ENCODE measurements around the gene APBB1.

The APBB1 gene

DNA sequence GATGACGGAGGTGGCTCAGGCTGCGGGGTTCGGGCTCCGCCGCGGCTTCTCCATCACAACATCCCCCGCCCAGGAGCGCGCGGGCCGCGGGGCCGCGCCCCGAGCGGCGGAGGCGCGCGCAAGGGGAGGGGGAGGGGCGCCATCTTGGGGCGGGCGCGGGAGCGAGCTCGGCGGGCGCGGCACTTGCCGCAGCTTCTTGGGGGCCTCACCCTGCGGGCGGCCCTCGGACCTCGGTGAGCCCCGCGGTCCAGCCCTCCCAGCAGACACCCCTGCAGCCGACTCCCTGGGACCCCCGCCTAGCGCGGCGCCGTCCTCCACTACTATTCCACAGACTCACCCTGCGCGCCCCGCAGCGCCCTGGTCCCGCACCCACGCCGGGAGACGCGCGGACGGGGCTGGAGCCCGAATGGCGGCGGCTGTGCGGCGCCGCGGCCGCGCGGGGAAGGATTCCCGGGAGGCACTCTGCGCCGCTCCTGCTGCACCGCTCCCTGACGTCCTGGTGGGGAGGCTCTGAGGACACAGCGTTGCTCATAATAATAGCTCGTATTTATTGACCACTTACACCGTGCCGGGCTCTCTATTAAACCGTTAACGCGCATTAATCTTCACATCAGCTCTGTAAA lies at the start of gene APBB1:
Gene APBB1, minus strand, starts transcription at position 86 of the 623 bp plus-strand sequence. CDS start 7,747 bp downstream, outside the sequence.
- no peak for DNase-seq (ENCODE audit: extremely low spot score, insufficient read length, low read depth)
- FAIRE-seq = no peak

GRCh38 chr11:6459099-6459450 lies 40.2 kb upstream of the APBB1 start:
- no peak for FAIRE-seq
- DNase-seq (ENCODE audit: extremely low spot score, insufficient read length, low read depth) = no peak

- FAIRE-seq (no peak), DNase-seq (ENCODE audit: extremely low spot score, insufficient read length, low read depth) (no peak)
Measured at GRCh38 chr11:6458352-6459098, 39.6 kb upstream of the APBB1 start.

DNA sequence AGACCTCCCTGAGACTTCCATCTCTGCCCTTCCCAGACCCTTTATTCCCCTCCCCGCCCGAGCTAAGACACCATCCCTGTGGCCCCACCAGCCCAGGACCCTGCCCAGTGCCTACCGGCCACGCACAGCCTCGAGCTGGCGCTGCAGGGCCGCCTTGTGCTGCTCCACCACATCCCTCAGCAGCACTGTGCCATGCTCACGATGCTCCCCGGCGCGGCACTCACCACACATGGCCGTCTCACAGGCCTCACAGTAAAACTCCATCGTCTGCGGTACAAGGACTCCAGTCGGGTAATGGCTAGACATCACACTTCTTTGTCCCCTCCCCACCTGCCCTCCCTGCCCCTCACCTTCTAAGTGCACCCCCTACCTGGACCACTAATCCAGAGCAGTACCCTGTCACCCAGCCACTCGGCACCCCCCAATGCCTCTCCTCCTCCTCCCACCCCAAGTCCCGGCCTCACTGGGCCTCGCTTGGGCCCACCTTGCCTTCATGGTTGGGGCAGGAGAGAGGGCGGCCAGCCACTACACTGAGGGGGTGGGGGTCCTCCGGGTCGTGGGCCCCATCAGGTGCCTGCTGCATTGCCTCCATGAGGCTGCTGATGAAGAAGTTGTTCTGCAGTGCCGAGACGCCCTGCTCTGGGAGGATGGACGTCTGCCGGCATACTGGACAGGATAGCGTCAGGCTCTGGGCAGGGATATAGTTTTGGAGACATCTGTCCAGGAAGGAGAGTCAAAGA lies 38.9 kb upstream of the APBB1 start:
- DNase-seq (ENCODE audit: extremely low spot score, insufficient read length, low read depth) (no peak), FAIRE-seq (no peak)

DNA sequence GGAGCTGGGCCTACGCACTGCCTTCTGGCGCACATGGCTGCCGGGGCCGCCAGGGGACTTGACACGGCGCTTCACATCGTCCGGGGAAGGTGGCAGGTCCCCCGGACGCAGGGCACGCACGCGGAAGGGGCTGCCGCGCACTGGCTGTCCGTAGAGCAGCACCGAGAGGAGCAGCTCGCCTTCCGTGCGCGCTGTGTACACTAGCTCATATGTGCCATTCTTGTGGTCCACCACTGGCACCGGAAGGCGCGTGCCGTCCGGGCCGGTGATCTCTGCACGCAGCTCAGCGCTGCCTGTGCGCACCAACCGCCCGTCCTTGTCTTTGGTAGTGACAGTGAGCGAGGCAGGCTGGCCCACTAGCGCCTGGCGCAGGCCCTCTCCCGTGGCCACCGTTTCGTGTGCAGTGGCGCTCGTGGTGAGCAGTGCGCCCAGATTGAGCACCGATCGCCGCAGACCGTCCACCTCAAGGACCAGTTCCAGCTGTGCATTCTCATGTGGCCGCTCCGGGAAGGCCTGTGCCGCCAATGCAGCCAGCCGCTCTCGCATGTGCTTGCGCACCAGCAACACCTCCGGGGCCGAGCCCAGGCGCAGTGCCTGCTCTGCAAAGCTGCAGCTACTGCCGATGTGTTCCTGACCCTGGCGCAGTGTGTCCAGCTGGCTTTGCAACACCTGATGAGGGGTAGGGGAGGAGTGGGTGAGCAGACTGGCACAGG lies 37.6 kb upstream of the APBB1 start:
- FAIRE-seq (no peak), DNase-seq (ENCODE audit: extremely low spot score, insufficient read length, low read depth) (no peak)

DNA sequence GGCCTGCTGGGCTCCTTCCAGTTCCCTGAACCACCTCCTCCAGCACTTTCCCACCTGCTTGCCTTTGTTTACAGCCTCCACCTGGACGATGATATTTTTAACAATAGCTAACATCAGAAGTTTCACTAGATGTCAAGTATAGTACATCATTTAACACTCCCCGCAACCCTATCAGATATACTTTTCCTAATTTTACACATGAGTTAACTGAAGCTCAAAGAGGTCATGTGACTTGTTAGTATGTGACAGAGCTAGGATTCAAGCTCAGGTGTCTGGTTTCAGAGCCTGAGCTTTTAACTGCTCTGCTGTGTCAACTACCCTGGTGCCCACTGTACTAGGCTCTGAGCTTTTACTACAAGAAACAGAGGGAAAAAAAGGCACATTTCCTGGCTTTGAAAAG lies 36.2 kb upstream of the APBB1 start:
- FAIRE-seq = no peak
- DNase-seq (ENCODE audit: extremely low spot score, insufficient read length, low read depth) = no peak

GRCh38 chr11:6453152-6453551 lies 34.3 kb upstream of the APBB1 start:
- no peak for DNase-seq (ENCODE audit: extremely low spot score, insufficient read length, low read depth)
- FAIRE-seq = no peak

DNA sequence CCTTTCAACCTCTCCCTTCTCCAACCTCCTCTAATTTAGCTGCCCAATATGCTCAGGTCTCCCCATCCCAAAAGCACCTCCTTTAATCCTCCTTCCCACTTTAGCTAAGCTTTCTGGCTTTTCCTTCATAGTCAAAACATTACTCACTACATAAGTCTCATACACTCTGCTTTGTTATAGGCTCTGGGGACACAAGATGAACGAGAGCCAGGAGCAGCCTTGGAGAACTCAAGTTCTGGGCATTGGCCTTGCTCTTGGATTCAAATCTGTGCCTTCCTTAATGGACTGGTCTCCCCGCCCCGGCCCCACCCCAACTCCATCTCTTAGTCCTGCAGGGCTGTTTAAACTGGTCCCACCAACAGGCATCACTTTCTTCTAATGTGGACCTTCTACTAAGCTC lies 33.3 kb upstream of the APBB1 start:
- FAIRE-seq (no peak), DNase-seq (ENCODE audit: extremely low spot score, insufficient read length, low read depth) (no peak)

- no peak for FAIRE-seq
Measured at GRCh38 chr11:6448574-6448973, 29.7 kb upstream of the APBB1 start.

GRCh38 chr11:6443269-6444003 lies 24.5 kb upstream of the APBB1 start:
- FAIRE-seq = peak; percentile 68
- DNase-seq (ENCODE audit: extremely low spot score, insufficient read length, low read depth) = peak; percentile 43

More at GRCh38 chr11:6448574-6448973, 29.7 kb upstream of the APBB1 start:
- DNase-seq (ENCODE audit: extremely low spot score, insufficient read length, low read depth) = no peak

DNA sequence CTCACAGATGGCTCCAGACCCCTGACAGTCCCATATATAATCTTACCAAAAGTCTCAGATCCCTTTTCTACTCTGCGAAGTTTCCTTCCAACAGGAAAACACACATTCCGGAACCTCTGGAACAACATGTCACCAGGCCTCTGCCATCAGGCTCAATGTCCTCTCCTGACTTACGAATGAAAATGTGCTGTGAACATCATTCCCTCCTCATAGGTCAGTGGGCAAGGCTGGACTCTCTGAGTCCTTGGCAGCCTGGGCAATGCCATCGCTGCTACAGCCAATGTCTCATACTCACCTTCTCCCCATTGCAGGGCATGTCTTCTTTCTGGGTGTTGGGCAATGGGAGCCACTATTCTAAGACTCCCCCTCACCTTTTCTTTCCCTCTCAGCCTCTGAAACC lies 23.5 kb upstream of the APBB1 start:
- DNase-seq (ENCODE audit: extremely low spot score, insufficient read length, low read depth) = no peak
- FAIRE-seq = no peak

DNA sequence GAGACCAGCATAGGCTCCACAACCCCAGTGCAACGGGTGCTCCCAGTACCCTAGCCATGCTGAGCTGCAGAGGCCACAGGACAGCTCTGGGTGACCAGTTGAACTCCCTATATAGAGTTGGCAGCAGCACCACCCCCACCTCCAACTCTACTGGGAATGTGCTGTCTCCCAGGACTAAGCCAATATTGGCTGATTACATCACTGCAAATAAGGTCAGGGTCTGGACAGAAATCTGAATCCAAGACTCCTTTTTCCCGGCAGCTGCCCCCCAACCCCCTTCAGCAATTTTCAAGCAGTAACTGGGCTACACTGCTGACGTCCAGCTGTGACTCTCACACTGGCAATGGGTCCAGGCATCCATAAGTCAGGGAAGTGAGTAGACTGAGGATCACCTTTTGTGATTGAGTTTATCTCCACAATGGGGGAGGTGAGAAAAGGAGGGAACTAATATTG lies 22.0 kb upstream of the APBB1 start, which contains the start of gene HPX:
Gene HPX, minus strand, starts transcription at position 82 of the 453 bp plus-strand sequence. Its CDS starts 24 bp downstream, at position 58.
- DNase-seq (ENCODE audit: extremely low spot score, insufficient read length, low read depth) = no peak
- FAIRE-seq = no peak

DNA sequence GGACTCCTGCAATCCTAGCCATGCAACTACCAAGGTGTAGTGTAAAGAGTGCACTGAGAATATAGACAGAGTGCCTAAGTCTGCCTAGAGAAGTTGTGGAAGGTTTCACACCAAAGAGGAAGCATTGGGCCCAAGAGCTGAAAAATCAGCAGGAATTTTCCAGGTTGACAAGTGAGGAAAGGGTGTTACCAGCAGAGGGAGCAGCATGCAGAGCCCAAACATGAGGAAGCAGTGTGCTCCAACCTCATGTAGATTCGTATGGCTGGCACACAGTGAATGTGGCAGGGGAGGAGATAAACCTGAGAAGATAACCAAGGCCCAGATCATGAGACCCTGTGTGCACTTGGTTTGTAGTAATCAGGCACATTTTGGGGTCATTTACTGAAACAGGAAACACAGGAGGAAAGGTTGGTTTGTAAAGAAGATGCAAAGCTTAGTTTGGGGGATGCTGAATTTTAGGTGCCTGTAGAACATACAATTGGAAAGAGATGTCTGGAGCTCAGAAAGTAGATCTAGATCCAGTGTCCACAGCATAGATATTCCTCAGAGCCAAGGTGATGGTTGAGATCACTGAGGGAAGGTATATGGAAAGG lies 20.2 kb upstream of the APBB1 start:
- no peak for FAIRE-seq
- DNase-seq (ENCODE audit: extremely low spot score, insufficient read length, low read depth) = no peak

GRCh38 chr11:6437993-6438392 lies 19.1 kb upstream of the APBB1 start:
- no peak for FAIRE-seq
- DNase-seq (ENCODE audit: extremely low spot score, insufficient read length, low read depth) = no peak

- no peak for DNase-seq (ENCODE audit: extremely low spot score, insufficient read length, low read depth)
- FAIRE-seq = no peak
Measured at GRCh38 chr11:6437423-6437822, 18.5 kb upstream of the APBB1 start.

GRCh38 chr11:6433998-6434660 lies 15.2 kb upstream of the APBB1 start:
- no peak for DNase-seq (ENCODE audit: extremely low spot score, insufficient read length, low read depth)
- FAIRE-seq = no peak

DNA sequence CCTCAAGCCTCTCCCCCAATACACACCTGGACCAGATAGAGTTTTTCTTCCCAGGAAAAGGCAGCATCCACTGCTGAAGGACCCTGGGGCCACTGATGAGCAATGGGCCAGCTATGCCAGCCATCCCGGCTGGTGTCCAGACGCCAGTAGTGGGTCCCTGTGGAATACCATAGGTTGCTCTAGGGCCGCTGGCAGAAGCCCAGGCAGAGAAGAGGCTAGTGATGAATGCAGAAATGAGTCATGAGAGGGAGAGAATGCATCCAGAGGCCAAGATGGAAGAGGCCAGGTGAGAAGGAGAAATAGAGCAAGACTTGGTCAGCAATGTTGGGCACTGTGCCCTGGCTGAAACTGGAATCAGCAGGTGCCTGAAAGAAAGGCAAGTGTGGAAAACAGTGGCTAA lies 13.0 kb upstream of the APBB1 start:
- FAIRE-seq (no peak), DNase-seq (ENCODE audit: extremely low spot score, insufficient read length, low read depth) (no peak)

DNA sequence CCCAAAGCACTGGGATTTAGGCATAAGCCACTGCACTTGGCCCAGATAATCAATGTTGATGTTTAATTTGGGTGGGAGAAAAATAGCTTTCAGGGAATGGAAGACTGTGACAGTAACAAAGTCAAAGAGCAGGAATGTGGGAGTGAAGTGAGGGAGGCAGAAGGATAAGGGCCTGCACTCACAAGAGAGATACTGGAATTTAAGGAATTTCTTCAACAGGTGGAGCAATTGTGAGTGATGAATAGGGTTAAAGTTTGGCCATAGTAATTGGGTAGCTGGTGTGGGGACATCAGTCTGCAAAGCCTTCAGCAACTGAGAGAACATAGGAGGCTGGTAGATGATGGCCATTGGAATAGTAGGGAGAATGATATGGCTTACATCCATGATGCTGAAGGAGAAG lies 8.6 kb upstream of the APBB1 start:
- no peak for DNase-seq (ENCODE audit: extremely low spot score, insufficient read length, low read depth)
- no peak for FAIRE-seq

GRCh38 chr11:6420677-6421076 lies 1.8 kb upstream of the APBB1 start:
- no peak for FAIRE-seq
- DNase-seq (ENCODE audit: extremely low spot score, insufficient read length, low read depth) = no peak
